ENCODE data around the gene ZNF530.

ZNF530 gene

GRCh38 chr19:57611113-57611512, 11.4 kb downstream of the ZNF530 start:
- in situ Hi-C loops (cut with HindIII; ENCODE audit: low sequenced_read_pairs) = no loop called here
- no peak for TF ChIP-seq CTCF (IDR thresholded peaks at IDR 0.05; ENCODE audit: low read depth, low read length)
- H3K4me3 ChIP-seq (ENCODE audit: low read depth, low read length) = no peak overlapping the region
- no peak for DNase-seq (ENCODE audit: low read depth, low spot score)

- in situ Hi-C loops (cut with HindIII; ENCODE audit: low sequenced_read_pairs) = no loop called here
- peak; percentile 32 for TF ChIP-seq CTCF (IDR thresholded peaks at IDR 0.05; ENCODE audit: low read depth, low read length)
- peak; percentile 91 for DNase-seq (ENCODE audit: low read depth, low spot score)
- H3K4me3 ChIP-seq (ENCODE audit: low read depth, low read length) = peak within 1 kb of the TSS; percentile 75
Observed at GRCh38 chr19:57613941-57614743, 14.5 kb downstream of the ZNF530 start, which contains the start of gene ZNF134. Gene ZNF134 (plus strand): TSS chr19:57614242. CDS start chr19:57619469, 5,227 bp downstream.

GRCh38 chr19:57615346-57615745, 15.7 kb downstream of the ZNF530 start:
- TF ChIP-seq CTCF (IDR thresholded peaks at IDR 0.05; ENCODE audit: low read depth, low read length) = no peak
- DNase-seq (ENCODE audit: low read depth, low spot score) = no peak
- in situ Hi-C loops (cut with HindIII; ENCODE audit: low sequenced_read_pairs) = no loop called here
- H3K4me3 ChIP-seq (ENCODE audit: low read depth, low read length) = peak overlapping the region; percentile 75

- in situ Hi-C loops (cut with HindIII; ENCODE audit: low sequenced_read_pairs) = no loop called here
- DNase-seq (ENCODE audit: low read depth, low spot score) = peak; percentile 28
- TF ChIP-seq CTCF (IDR thresholded peaks at IDR 0.05; ENCODE audit: low read depth, low read length) = no peak
- H3K4me3 ChIP-seq (ENCODE audit: low read depth, low read length) = no peak overlapping the region
Observed at GRCh38 chr19:57620673-57621348, 21.1 kb downstream of the ZNF530 start.

- no peak for DNase-seq (ENCODE audit: low read depth, low spot score)
- in situ Hi-C loops (cut with HindIII; ENCODE audit: low sequenced_read_pairs) = no loop called here
- TF ChIP-seq CTCF (IDR thresholded peaks at IDR 0.05; ENCODE audit: low read depth, low read length) = no peak
- no peak overlapping the region for H3K4me3 ChIP-seq (ENCODE audit: low read depth, low read length)
Observed at GRCh38 chr19:57623091-57623490, 23.4 kb downstream of the ZNF530 start.

- no peak for TF ChIP-seq CTCF (IDR thresholded peaks at IDR 0.05; ENCODE audit: low read depth, low read length)
Observed at GRCh38 chr19:57632987-57633831, 33.5 kb downstream of the ZNF530 start, which contains the start of gene ZNF211. Gene ZNF211 (plus strand): TSS chr19:57633168. CDS start chr19:57633347, 179 bp downstream.

More at GRCh38 chr19:57632987-57633831, 33.5 kb downstream of the ZNF530 start, which contains the start of gene ZNF211:
- in situ Hi-C loops (cut with HindIII; ENCODE audit: low sequenced_read_pairs) = no loop called here
- H3K4me3 ChIP-seq (ENCODE audit: low read depth, low read length) = peak within 1 kb of the TSS; percentile 78
- DNase-seq (ENCODE audit: low read depth, low spot score) = peak; percentile 95
